DMS79 treated with DMSO at 0.1 percent for 48 hours (cell line): Measurements from ENCODE around the gene IFI6.
A peak's percentile ranks its signal among the peaks of the same experiment; 100 is the strongest.
"Not testable (repeated sequence)": the region's sequence is repeated elsewhere in the genome, so short reads cannot be mapped to it uniquely, and the experiment has no call there.

Source experiments
- DNase-seq: peaks from one replicate; lab custom pipeline; 2025; lab: John Stamatoyannopoulos, UW

The IFI6 gene

DNA sequence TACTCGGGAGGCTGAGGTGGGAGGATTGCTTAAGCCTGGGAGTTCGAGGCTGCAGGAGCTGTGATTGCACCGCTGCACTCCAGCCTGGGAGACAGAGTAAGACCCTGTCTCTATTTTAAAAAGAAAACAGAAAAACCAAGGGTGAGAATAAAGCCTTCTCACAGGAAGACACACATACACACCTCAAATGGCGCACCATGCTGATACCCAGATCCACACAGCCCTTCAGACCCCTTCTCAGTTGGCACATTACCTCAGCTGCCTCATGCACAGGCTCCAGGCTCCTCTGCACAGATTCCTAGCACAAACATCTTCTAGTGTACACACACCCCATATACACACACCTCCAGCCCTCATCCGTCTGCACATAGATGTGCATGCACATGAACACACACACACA lies 44.9 kb downstream of the IFI6 start:
- no peak for DNase-seq

DNA sequence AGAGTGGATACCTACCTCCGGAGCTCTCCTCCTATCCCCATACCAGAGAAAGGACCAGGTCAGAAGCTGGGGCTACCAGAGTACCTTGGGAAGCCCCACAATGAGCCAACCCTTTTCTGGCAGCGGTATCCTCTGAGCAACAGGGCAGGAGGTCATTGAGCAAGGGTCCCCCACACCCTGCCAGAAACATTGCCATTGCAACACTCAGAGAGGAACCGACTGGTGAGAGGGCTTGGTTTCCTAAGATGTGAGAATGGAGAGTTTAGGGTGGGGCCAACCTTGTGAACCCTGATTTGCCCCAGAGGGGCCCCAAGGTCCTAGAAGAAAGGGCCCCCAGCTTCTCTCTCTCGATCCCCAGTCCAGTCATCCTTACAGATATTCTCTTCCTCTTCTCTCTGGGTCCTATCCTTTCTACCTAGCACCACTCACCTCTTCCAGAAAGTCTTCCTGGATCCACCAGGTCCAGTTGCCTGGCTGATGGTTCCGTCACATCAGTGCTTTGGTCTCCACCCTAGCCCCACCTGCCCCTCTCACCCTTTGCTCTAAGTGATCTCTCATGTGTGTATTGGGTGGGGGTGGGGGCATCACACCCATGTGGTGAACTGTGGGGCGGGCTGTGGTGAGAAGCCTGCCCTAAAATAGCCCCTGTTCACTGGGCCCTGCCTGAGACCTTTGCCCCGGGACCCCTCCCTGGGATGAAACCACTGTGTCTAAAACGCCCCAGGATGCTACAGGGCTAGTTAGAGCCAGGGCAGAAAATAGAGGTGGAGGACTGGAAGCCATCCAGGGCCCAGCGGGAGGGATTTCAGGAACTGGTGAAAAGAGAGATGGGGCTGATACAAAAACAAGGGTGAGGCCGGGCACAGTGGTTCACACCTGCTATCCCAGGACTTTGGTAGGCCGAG lies 45.7 kb downstream of the IFI6 start:
- DNase-seq: no peak

DNA sequence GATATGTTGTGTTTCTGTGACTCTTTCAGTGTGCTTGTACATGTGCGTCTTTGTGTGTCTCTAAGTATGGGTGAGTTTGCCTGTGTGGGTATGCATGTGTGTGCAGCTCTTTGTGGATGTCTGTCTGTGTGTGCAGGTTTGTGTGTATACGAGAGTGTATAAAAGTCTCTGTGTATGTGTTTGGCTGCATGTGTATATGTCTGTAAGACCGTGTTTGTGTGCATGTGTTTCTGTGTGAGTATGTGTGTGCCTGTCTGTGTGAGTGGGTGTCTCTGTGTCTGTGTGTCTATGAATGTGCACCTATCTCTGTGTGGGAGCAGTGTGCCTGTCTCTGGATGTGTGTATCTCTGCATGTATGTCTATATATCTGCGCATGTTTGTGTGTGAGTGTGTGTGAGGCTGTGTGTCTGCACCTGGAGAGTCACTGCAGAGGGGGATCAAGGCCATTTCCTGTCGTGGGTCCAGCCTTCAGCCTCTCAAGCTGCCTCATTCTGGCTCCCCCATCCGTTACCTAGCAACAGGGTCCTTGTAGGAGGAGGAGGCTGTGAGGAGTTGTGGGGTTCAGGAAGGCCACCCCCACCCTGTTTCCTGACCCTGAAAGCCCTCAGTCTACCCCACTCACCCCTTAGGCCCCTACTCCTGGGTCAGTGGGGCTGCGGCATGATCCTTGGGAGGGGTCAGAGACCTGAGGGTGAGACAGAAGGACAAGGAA lies 47.4 kb downstream of the IFI6 start:
- peak; percentile 83 for DNase-seq

DNA sequence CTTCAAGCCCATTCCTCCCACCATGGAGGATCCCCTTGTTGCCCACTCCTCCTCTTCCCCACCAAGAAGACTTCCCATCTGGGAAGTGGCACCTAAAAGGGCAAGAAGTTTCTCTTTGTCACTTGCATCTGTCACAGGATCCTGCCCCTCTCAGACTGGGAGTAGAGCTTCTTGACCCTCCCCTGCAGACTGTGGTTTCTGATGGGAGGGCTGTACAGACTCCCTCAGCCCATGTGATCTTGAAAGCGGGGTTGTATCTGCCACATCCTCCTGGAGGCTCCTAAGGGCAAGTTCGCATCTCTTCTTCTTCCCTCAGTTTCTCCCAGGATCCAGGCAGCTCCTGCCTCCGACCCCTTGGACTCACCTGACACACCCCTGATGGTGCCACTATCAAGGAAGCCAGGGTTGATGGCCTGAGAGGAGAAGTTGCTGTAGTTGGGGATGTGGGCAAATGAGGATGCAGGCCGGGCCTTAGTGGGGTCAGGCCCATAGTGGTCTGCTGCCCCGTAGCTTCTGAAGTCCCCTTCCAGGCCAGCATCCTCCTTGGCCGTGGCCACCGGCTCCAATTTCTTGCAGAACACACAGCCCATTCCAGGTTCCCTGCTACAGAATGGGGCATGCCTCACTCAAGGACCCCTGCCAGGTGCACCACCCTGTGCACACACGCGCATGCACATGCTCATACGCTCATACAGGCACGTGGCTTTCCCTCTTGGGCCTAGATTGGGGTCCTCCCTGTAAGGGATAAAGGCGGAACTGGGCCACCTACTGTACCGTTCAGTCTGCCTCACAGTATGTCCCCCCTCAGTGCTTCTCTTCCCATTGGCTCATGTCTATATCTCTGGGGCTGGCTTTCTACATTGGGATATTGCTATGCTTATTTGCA lies 48.4 kb downstream of the IFI6 start:
- no peak for DNase-seq

DNA sequence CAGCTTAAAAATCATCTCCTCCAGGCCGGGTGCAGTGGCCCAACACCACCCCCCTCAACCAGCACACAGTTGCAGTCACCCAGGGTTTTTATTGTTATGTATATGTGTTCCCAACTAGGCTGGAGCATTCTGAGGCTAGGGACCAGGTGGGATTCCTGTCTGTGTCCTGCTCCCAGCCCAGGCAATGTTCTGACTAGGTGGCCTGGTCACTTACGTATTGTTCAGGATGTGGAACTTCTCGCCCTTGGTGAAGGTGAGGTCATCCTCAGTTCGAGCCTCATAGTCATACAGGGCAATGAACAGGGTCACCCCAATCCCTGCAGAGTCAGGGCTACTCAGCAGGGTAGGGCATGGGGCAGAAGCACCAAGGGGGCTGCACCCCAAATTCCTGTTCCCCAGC lies 49.2 kb downstream of the IFI6 start:
- DNase-seq: no peak

DNA sequence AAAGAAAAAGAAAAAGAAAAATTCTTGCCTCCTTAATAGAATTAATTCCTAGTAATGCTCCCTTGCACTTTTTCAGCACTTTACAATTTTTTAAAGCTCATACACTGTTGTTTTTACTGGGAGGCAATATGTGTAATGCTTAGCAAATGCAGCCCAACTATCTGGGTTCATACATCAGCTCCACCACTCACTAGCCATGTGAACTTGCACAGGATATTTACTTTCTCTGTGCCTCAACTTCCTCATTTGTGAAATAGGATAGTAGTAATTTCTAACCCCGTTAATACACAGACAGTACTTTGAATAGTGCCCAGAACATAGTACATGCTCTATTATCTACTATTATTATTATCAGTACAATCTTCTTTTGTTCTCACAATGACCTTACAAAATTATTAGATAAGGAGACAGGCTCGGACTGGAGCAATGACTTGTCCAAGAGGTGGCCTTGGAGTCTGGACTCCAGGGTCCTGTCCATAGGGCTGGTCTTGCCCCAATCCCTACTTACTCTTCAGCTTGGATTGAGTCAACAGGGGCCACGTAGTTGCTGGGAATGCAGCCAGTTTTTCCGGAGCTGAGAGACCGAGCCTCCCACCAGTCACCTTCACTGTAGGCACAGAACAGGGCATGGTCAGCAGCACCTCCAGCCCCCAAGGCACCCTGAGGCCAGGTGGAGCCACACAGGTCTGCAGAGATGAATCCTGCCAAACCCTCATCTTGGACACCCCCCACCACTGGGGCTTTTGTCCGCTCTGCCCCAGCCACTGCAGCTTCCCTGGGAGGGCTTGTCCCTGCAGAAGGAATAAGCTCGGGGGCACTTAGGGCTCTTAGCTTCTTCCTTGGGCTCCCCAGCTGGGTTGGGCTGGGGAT lies 50.7 kb downstream of the IFI6 start:
- DNase-seq: no peak

DNA sequence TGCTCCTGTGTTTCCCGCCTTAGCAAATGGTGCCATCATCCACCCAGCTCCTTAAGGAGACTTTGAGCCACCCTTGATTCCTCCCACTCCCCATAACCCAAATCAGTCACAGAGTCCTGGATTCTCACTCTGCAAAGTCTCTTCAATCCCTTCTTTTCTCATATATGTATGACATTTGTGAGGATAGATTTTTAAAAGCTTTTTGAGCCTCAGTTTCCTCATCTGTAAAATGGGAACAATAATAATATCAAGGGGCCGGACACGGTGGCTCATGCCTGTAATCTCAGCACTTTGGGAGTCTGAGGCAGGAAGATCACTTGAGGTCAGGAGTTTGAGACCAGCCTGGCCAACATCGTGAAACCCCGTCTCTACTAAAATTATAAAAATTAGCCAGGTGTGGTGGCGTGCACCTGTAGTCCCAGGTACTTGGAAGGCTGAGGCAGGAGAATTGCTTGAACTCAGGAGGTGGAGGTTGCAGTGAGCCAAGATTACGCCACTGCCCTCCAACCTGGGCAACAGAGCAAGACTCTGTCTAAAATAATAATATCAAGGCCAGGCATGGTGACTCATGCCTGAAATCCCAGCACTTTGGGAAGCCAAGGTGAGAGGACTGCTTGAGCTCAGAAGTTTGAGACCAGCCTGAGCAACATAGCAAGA lies 52.1 kb downstream of the IFI6 start:
- not testable (repeated sequence) for DNase-seq

DNA sequence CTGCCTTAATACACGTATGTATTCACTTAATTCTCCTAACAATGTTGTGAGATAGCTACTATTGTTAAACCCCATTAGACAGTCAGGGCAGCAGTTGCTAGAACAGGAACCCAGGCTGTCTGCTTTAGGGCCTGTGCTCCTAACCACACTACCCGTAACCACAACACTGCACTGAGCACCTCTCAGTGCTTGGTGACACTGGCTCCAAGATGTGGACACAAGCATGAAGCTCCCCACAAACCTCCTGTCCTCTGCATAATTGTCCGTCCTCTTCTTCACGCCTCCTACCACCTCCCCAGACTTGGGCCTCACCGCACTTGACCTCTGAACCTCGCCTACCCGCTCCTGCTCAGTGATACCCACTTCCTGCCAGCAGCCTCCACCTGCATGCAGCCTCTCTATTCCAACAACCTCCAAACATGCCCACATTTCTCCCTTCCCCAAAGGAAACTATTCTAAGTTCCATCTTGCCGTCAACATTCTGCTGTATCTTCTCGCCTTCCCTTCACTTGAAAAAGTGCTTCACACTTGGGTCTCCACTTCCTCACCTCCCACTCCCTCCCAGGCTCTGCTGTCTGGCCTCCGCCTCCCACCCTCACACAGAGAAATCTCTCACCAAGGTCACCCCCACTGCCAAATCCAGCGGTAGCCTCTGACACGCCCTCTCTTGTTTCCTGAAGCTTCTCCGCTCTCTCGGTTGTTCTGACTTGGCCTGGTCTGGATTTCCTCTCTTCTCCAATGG lies 53.5 kb downstream of the IFI6 start:
- no peak for DNase-seq

DNA sequence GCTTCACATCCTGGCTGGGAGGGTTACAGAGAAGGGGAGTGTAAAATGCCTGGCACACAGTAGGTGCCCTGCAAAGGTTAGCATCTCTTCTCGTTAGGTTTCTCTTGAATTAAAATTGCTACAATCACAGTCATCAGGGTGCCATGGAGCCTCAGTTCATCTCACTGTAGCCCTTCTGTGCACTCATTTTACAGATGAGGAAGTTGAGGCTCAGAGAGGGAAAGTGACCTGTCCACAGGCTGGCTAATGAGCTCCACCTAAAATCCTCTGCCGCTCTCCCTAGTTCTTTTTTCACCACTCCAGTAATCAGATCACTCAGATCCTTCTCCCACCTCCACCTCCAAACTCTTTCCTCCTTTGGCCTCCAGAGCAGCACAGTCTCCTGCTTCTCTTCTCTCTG lies 54.6 kb downstream of the IFI6 start:
- no peak for DNase-seq

DNA sequence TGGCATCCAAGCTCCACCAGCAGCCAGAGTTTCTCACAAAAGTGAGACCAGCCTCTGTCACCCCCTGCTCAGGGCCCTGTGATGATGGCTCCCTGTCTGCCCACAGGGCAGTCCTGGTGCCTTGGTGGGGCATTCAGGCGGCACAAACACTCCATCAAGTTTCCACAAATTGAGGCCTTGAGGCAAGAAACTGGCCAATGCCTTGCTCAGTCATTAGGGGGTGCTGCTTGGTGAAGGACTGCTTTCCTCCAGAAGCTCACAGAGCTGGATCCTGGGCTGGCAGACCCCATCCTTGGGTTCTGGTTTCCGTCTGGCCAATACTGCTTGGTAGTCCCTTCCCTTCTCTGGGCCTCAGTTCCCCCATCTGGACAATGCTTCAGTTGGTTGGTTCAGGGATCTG lies 55.6 kb downstream of the IFI6 start:
- DNase-seq: no peak
